GM10266 (cell line): ENCODE data around the gene PSME3IP1.

Experiments
- DNase-seq: peaks from one replicate; pipeline ENCODE4 v3.0.0; 2012; ENCODE audit errors: extremely low spot score
- CTCF ChIP-seq: IDR thresholded peaks from 2 replicates; pipeline ENCODE4 v1.5.1; 2012; ENCODE audit warnings: mild to moderate bottlenecking, low read depth; ENCODE audit not compliant: control insufficient read depth, insufficient read depth; ENCODE audit errors: missing control alignments

PSME3IP1 gene

GRCh38 chr16:57186872-57187854 is 1.3 kb upstream of the PSME3IP1 start:
- peak; percentile 54 for DNase-seq

GRCh38 chr16:57185446-57185944 is 344 bp downstream of the PSME3IP1 start:
- TF ChIP-seq CTCF = no peak
- no peak for DNase-seq

More at GRCh38 chr16:57186872-57187854, 1.3 kb upstream of the PSME3IP1 start:
- TF ChIP-seq CTCF = no peak

GRCh38 chr16:57184887-57185445 is 873 bp downstream of the PSME3IP1 start:
- no peak for TF ChIP-seq CTCF

DNA sequence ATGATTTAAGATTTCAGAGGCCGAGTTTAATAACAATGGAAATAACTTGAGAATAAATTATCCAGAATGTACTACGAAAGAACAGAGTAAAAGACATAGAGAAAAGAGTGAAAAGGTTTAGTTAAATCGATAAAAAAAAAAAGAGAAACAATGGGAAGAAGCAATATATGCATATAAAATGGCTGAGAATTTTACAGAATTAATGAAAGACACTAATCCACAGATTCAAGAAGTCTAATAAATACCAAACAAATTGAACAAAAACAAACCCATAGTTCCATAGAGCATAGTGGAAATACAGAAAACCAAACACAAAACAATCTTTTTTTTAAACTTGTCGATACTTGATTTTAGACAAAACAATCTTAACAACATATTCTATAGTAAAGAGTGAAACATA is 1.7 kb downstream of the PSME3IP1 start:
- no peak for DNase-seq
- no peak for TF ChIP-seq CTCF

More at GRCh38 chr16:57184887-57185445, 873 bp downstream of the PSME3IP1 start:
- no peak for DNase-seq

DNA sequence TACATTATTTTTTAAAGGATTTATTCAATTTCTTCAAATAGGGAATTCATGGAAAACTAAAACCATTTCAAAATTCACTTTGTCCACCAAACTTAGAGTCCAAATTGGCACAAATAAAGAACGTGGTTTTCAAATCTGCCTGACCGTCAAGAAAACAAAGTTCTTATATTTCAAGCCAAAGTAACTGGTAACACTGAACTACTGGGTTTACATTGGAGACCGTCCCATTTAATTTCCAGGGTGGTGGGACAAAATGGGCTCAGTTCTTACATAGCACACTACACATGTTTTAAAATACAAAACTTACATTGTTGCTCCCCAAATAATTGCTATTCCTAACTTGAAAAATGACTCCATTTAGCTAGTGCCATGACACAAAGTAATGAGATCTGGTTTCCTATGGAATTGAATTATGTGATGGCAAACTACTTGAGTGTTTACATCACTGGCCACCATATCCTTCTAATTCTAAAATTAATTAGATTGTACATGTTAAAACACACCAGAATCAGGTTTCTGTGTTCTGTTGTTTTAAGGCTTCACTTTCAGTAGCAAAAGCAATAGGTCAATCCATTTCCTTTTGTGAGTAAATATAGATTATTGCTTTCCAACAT is 6.5 kb downstream of the PSME3IP1 start:
- no peak for TF ChIP-seq CTCF

GRCh38 chr16:57178793-57179212 is 7.0 kb downstream of the PSME3IP1 start:
- TF ChIP-seq CTCF = no peak
- DNase-seq = no peak

More for the DNA sequence above, 6.5 kb downstream of the PSME3IP1 start:
- DNase-seq = no peak
